Keratinocyte (primary cell): ENCODE data around the gene TMEM30A. TPM values are rescaled to one million over a fixed set of nuclear protein-coding genes. Genes with fewer than 3 reads are reported as not detected.

Experiments
- DNase-seq: peaks from one replicate; pipeline ENCODE4 v3.0.0-alpha.2; 2011; ENCODE audit warnings: low read depth, missing footprints, low spot score
- FAIRE-seq: peaks from 2 replicates; lab custom pipeline; 2011; peaks lifted over from hg19 to GRCh38; lab: Jason Lieb, UNC
- H2AFZ ChIP-seq: 2 replicates; pipeline ENCODE4 v1.6.0; 2012; ENCODE audit warnings: low read length, control low read depth, inconsistent platforms; ENCODE audit not compliant: control insufficient read depth
- H3K27ac ChIP-seq: 2 replicates; pipeline ENCODE4 v1.5.1; 2011; ENCODE audit warnings: low read length; ENCODE audit not compliant: control insufficient read depth, insufficient read depth
- H3K27me3 ChIP-seq: 3 replicates; pipeline ENCODE4 v1.6.0; 2011; ENCODE audit warnings: low read length; ENCODE audit not compliant: control insufficient read depth, insufficient read depth; ENCODE audit errors: extremely low read depth
- H3K36me3 ChIP-seq, 2 experiments: 2 replicates in 1 of 2; 3 replicates in 1 of 2; pipeline ENCODE4 v1.5.1; 2011; ENCODE audit warnings: low read length in 2 of 2, mild to moderate bottlenecking in 1 of 2; ENCODE audit not compliant: control insufficient read depth in 2 of 2, insufficient read depth in 2 of 2; ENCODE audit errors: extremely low read depth in 1 of 2
- H3K4me1 ChIP-seq: 3 replicates; pipeline ENCODE4 v1.5.1; 2011; ENCODE audit warnings: low read length; ENCODE audit not compliant: control insufficient read depth, insufficient read depth; ENCODE audit errors: extremely low read depth
- H3K4me2 ChIP-seq: 3 replicates; pipeline ENCODE4 v1.6.0; 2011; ENCODE audit warnings: low read depth, low read length; ENCODE audit not compliant: control insufficient read depth, insufficient read depth; ENCODE audit errors: extremely low read depth
- H3K4me3 ChIP-seq, 3 experiments: fragments of 200-600 bp in 1 of 3; sonication (generic) in 1 of 3; 2 replicates in 2 of 3; 3 replicates in 1 of 3; pipeline ENCODE4 v1.5.1; 2011 to 2016; ENCODE audit warnings: low read length in 3 of 3, mild to moderate bottlenecking in 3 of 3, control low read depth in 2 of 3, inconsistent platforms in 1 of 3, low read depth in 1 of 3, mixed read lengths in 1 of 3, mixed run types in 1 of 3, moderate library complexity in 1 of 3; ENCODE audit not compliant: control insufficient read depth in 2 of 3, insufficient read depth in 2 of 3; ENCODE audit errors: extremely low read depth in 1 of 3
- H3K79me2 ChIP-seq: 2 replicates; pipeline ENCODE4 v1.6.0; 2012; ENCODE audit warnings: low read length; ENCODE audit not compliant: control insufficient read depth, insufficient read depth
- H3K9ac ChIP-seq: 3 replicates; pipeline ENCODE4 v1.6.0; 2011; ENCODE audit warnings: low read length; ENCODE audit not compliant: control insufficient read depth, insufficient read depth; ENCODE audit errors: extremely low read depth
- H3K9me1 ChIP-seq: 3 replicates; pipeline ENCODE4 v1.6.0; 2011; ENCODE audit warnings: low read length; ENCODE audit not compliant: control insufficient read depth, insufficient read depth; ENCODE audit errors: extremely low read depth
- H3K9me3 ChIP-seq: 2 replicates; pipeline ENCODE4 v1.5.1; 2012; ENCODE audit warnings: low read depth, low read length; ENCODE audit not compliant: control insufficient read depth
- H4K20me1 ChIP-seq: 3 replicates; pipeline ENCODE4 v1.6.0; 2011; ENCODE audit warnings: low read length; ENCODE audit not compliant: control insufficient read depth, insufficient read depth; ENCODE audit errors: extremely low read depth
- CTCF ChIP-seq, 3 experiments: IDR thresholded peaks in 1 of 3; conservative IDR thresholded peaks in 1 of 3; optimal IDR thresholded peaks in 1 of 3; 2 replicates in 2 of 3; 3 replicates in 1 of 3; pipeline versions ENCODE3 to v1.5.1; 2011; ENCODE audit warnings: low read length in 3 of 3, mild to moderate bottlenecking in 3 of 3, moderate library complexity in 2 of 3, control low read depth in 1 of 3, inconsistent platforms in 1 of 3; ENCODE audit not compliant: insufficient read depth in 2 of 3; ENCODE audit errors: extremely low read depth in 1 of 3
- EZH2 ChIP-seq: IDR thresholded peaks from one replicate; pipeline ENCODE4 v1.6.1; 2012; ENCODE audit warnings: inconsistent platforms, mild to moderate bottlenecking, low read length, moderate library complexity
- dilution Hi-C: fragments of 300-500 bp; cut with MboI; formaldehyde crosslinking; loops from one replicate; pipeline ENCODE4 v1.7.0; 2020; ENCODE audit warnings: low sequenced_read_pairs; ENCODE audit not compliant: extremely low pct_ligation_motif_present
- polyA plus RNA-seq, 5 experiments: library from polyadenylated mRNA; depleted of rRNA in 3 of 5; stranded (reverse) in 3 of 5; stranded (forward) in 1 of 5; unstranded in 1 of 5; fragments of >200 nt; gene quantifications; 1 replicate in 1 of 5; 2 replicates in 3 of 5; 3 replicates in 1 of 5; pipeline versions ENCODE4 v1.2.1 to v1.2.3, GENCODE V29; 2011 to 2012; ENCODE audit warnings: missing spikeins in 2 of 5, low read depth in 1 of 5, low replicate concordance in 1 of 5

The TMEM30A gene
- polyA plus RNA-seq, 1 donor (not counting 4 experiments of a cell fraction or from before 2014, with no cell fraction given) = 50.2 TPM

GRCh38 chr6:75300531-75300855 lies 15.9 kb upstream of the TMEM30A start:
- no peaks in the 10 kb centered on the region for H3K27me3 ChIP-seq
- no peak for TF ChIP-seq CTCF (optimal IDR thresholded peaks at IDR 0.05 in 1 of 3, IDR thresholded peaks at IDR 0.05 in 1 of 3, conservative IDR thresholded peaks at IDR 0.05 in 1 of 3; ENCODE audit: extremely low read depth in 1 of 3, insufficient read depth in 2 of 3, low read length in 3 of 3)
- TF ChIP-seq EZH2 = no peak
- dilution Hi-C loops = no loop called here
- no peak overlapping the region for H2AFZ ChIP-seq
- H3K9me1 ChIP-seq = no peaks in the 10 kb centered on the region
- H3K36me3 ChIP-seq = no peaks in the 10 kb centered on the region
- no peaks in the 10 kb centered on the region for H3K79me2 ChIP-seq
- H3K27ac ChIP-seq = no peak overlapping the region
- no peak for FAIRE-seq
- no peak for DNase-seq
- H3K9me3 ChIP-seq = no peaks in the 10 kb centered on the region
- H3K4me2 ChIP-seq = no peak overlapping the region
- peaks cover 3% of the 10 kb centered on the region for H3K4me1 ChIP-seq
- no peak overlapping the region for H3K9ac ChIP-seq
- no peak overlapping the region for H3K4me3 ChIP-seq
- no peaks in the 10 kb centered on the region for H4K20me1 ChIP-seq

- no peak overlapping the region for H3K9ac ChIP-seq
- no peak for DNase-seq
- H3K4me1 ChIP-seq = peaks cover 3% of the 10 kb centered on the region
- H3K4me2 ChIP-seq = no peak overlapping the region
- no peaks in the 10 kb centered on the region for H3K9me3 ChIP-seq
- no peak overlapping the region for H2AFZ ChIP-seq
- no peaks in the 10 kb centered on the region for H3K79me2 ChIP-seq
- H3K9me1 ChIP-seq = no peaks in the 10 kb centered on the region
- no peaks in the 10 kb centered on the region for H3K27me3 ChIP-seq
- H4K20me1 ChIP-seq = no peaks in the 10 kb centered on the region
- FAIRE-seq = no peak
- TF ChIP-seq CTCF (optimal IDR thresholded peaks at IDR 0.05 in 1 of 3, IDR thresholded peaks at IDR 0.05 in 1 of 3, conservative IDR thresholded peaks at IDR 0.05 in 1 of 3; ENCODE audit: extremely low read depth in 1 of 3, insufficient read depth in 2 of 3, low read length in 3 of 3) (no peak), EZH2 (no peak)
- no peak overlapping the region for H3K27ac ChIP-seq
- no peaks in the 10 kb centered on the region for H3K36me3 ChIP-seq
- no peak overlapping the region for H3K4me3 ChIP-seq
- dilution Hi-C loops = no loop called here
These were observed 15.4 kb upstream of the TMEM30A start for GRCh38 chr6:75299801-75300530.
